IMR-90 (cell line): ENCODE measurements around the gene CDH2. TPM values are rescaled to one million over a fixed set of nuclear protein-coding genes. Genes with fewer than 3 reads are reported as not detected.
A peak's percentile ranks its signal among the peaks of the same experiment; 100 is the strongest.

Experiments
- ATAC-seq: fragments of 200-7000 bp; cut with Tn5 transposase; 2 replicates; pipeline ENCODE4 v1.9.1; 2020; ENCODE audit warnings: low read depth, mild to moderate bottlenecking, moderate library complexity
- BruUV-seq: library from RNA; stranded (reverse); fragments of 400-500 nt; replicated peaks from 2 replicates; lab custom pipeline; 2021; lab: Mats Ljungman, UMichigan
- CTCF ChIA-PET: fragments of 300-600 bp; formaldehyde crosslinking; extraction: SDS; loops from one replicate; lab custom pipeline; 2021; ENCODE audit warnings: antibody characterized with exemption; lab: Yijun Ruan, JAX
- POLR2A ChIA-PET: fragments of 300-600 bp; sonication (Branson Sonifier 250); formaldehyde crosslinking; loops from one replicate; lab custom pipeline; 2022; ENCODE audit warnings: antibody characterized with exemption; ENCODE audit not compliant: unreplicated experiment; lab: Charles Lee
- DNase-seq: peaks from one replicate; pipeline ENCODE4 v3.0.0; 2013
- H2AFZ ChIP-seq: replicated peaks from 2 replicates; pipeline ENCODE3; 2013; ENCODE audit warnings: low read length, mild to moderate bottlenecking; ENCODE audit not compliant: poor library complexity
- H2AK5ac ChIP-seq: 2 replicates; pipeline ENCODE4 v1.6.1; 2013; ENCODE audit warnings: low read depth, low read length, inconsistent platforms
- H2AK9ac ChIP-seq: replicated peaks from 2 replicates; pipeline ENCODE3; 2013; ENCODE audit warnings: mild to moderate bottlenecking, low read depth, low read length, moderate library complexity; ENCODE audit not compliant: poor library complexity
- H2BK120ac ChIP-seq: 2 replicates; pipeline ENCODE4 v1.6.1; 2013; ENCODE audit warnings: low read depth, low read length, inconsistent platforms
- H2BK15ac ChIP-seq: 3 replicates; pipeline ENCODE4 v1.6.1; 2013; ENCODE audit warnings: low read depth, low read length, inconsistent platforms
- H2BK20ac ChIP-seq: 2 replicates; pipeline ENCODE4 v1.6.1; 2013; ENCODE audit warnings: low read depth, mild to moderate bottlenecking, inconsistent platforms, low read length, moderate library complexity
- H2BK5ac ChIP-seq: 2 replicates; pipeline ENCODE4 v1.6.1; 2013; ENCODE audit warnings: mild to moderate bottlenecking, low read depth, low read length, inconsistent platforms; ENCODE audit not compliant: poor library complexity, severe bottlenecking
- H3K14ac ChIP-seq: replicated peaks from 2 replicates; pipeline ENCODE4 v1.6.1; 2013; ENCODE audit warnings: low read depth, low read length, inconsistent platforms
- H3K18ac ChIP-seq: 2 replicates; pipeline ENCODE4 v1.6.1; 2013; ENCODE audit warnings: low read depth, low read length, control low read depth
- H3K23ac ChIP-seq: 2 replicates; pipeline ENCODE4 v1.6.1; 2013; ENCODE audit warnings: low read depth, low read length, inconsistent platforms
- H3K27ac ChIP-seq: 2 replicates; pipeline ENCODE4 v1.5.1; 2013; ENCODE audit warnings: mild to moderate bottlenecking, control low read depth, low read length; ENCODE audit not compliant: insufficient read depth
- H3K27me3 ChIP-seq: 2 replicates; pipeline ENCODE4 v1.6.1; 2013; ENCODE audit warnings: low read length; ENCODE audit not compliant: control insufficient read depth, insufficient read depth
- H3K36me3 ChIP-seq: 2 replicates; pipeline ENCODE4 v1.6.1; 2013; ENCODE audit warnings: low read length, mixed read lengths; ENCODE audit not compliant: control insufficient read depth, insufficient read depth
- H3K4ac ChIP-seq: 2 replicates; pipeline ENCODE4 v1.6.1; 2013; ENCODE audit warnings: low read depth, low read length, inconsistent platforms
- H3K4me1 ChIP-seq: 2 replicates; pipeline ENCODE4 v1.6.1; 2013; ENCODE audit warnings: low read length, mixed read lengths; ENCODE audit not compliant: control insufficient read depth, insufficient read depth
- H3K4me2 ChIP-seq: 2 replicates; pipeline ENCODE4 v1.6.1; 2013; ENCODE audit warnings: low read depth, mild to moderate bottlenecking, control low read depth, low read length, moderate library complexity
- H3K4me3 ChIP-seq: 2 replicates; pipeline ENCODE4 v1.5.1; 2013; ENCODE audit warnings: low read depth, mild to moderate bottlenecking, control low read depth, low read length, moderate library complexity; ENCODE audit not compliant: insufficient read depth
- H3K56ac ChIP-seq: 2 replicates; pipeline ENCODE4 v1.6.1; 2013; ENCODE audit warnings: low read length, inconsistent platforms; ENCODE audit not compliant: insufficient read depth; ENCODE audit errors: extremely low read depth
- H3K79me1 ChIP-seq, 2 experiments: 2 replicates each; pipeline ENCODE4 v1.6.1; 2013; ENCODE audit warnings: low read length in 2 of 2, inconsistent platforms in 1 of 2, low read depth in 1 of 2
- H3K9ac ChIP-seq: 2 replicates; pipeline ENCODE4 v1.6.1; 2013; ENCODE audit warnings: low read depth, low read length, control low read depth
- H3K9me1 ChIP-seq: 2 replicates; pipeline ENCODE4 v1.6.1; 2013; ENCODE audit warnings: low read length, inconsistent platforms; ENCODE audit not compliant: insufficient read depth
- H3K9me3 ChIP-seq: 2 replicates; pipeline ENCODE4 v1.6.1; 2013; ENCODE audit warnings: low read length; ENCODE audit not compliant: control insufficient read depth, insufficient read depth
- H4K20me1 ChIP-seq: 2 replicates; pipeline ENCODE4 v1.6.1; 2013; ENCODE audit warnings: low read length, inconsistent platforms; ENCODE audit not compliant: insufficient read depth
- H4K5ac ChIP-seq: 2 replicates; pipeline ENCODE4 v1.6.1; 2013; ENCODE audit warnings: mild to moderate bottlenecking, low read depth, low read length, control low read depth
- H4K8ac ChIP-seq, 2 experiments: 2 replicates each; pipeline ENCODE4 v1.6.1; 2013; ENCODE audit warnings: low read depth in 2 of 2, low read length in 2 of 2, control low read depth in 1 of 2, inconsistent platforms in 1 of 2
- H4K91ac ChIP-seq: 2 replicates; pipeline ENCODE4 v1.6.1; 2013; ENCODE audit warnings: low read depth, low read length, inconsistent platforms; ENCODE audit not compliant: insufficient read depth
- BHLHE40 ChIP-seq: fragments of 150-350 bp; IDR thresholded peaks from 2 replicates; pipeline ENCODE4 v1.6.1; 2016; ENCODE audit warnings: mild to moderate bottlenecking, low read depth, low read length
- CTCF ChIP-seq: conservative IDR thresholded peaks from 2 replicates; pipeline ENCODE4 v1.5.1; 2012; ENCODE audit warnings: mild to moderate bottlenecking, low read depth, low read length, improper control_type of control experiment
- FOS ChIP-seq: fragments of 150-350 bp; IDR thresholded peaks from 2 replicates; pipeline ENCODE4 v1.6.1; 2016; ENCODE audit warnings: low read depth, low read length
- MAFK ChIP-seq: IDR thresholded peaks from 2 replicates; pipeline ENCODE4 v1.6.1; 2012; ENCODE audit warnings: low read depth, low read length, improper control_type of control experiment
- MAZ ChIP-seq: IDR thresholded peaks from 2 replicates; pipeline ENCODE4 v1.6.1; 2012; ENCODE audit warnings: low read depth, mild to moderate bottlenecking, low read length, improper control_type of control experiment, moderate library complexity, borderline replicate concordance
- MXI1 ChIP-seq: IDR thresholded peaks from 2 replicates; pipeline ENCODE4 v1.6.1; 2012; ENCODE audit warnings: low read depth, mild to moderate bottlenecking, low read length, moderate library complexity, borderline replicate concordance
- RAD21 ChIP-seq: IDR thresholded peaks from 2 replicates; pipeline ENCODE4 v1.6.1; 2012; ENCODE audit warnings: low read length, improper control_type of control experiment
- RCOR1 ChIP-seq: IDR thresholded peaks from 2 replicates; pipeline ENCODE4 v1.6.1; 2012; ENCODE audit warnings: mild to moderate bottlenecking, low read length, improper control_type of control experiment; ENCODE audit not compliant: insufficient replicate concordance
- SMC3 ChIP-seq: fragments of 150-350 bp; IDR thresholded peaks from 2 replicates; pipeline ENCODE4 v1.6.1; 2016; ENCODE audit warnings: low read depth, mild to moderate bottlenecking, antibody characterized with exemption, low read length, moderate library complexity
- USF2 ChIP-seq: fragments of 150-350 bp; IDR thresholded peaks from 2 replicates; pipeline ENCODE4 v1.6.1; 2017; ENCODE audit warnings: mild to moderate bottlenecking, antibody characterized with exemption, low read length, low read depth
- WGBS, 2 experiments: methylation state at CpG; one replicate each; pipeline versions ENCODE4 v1.1.5 to v1.1.7; 2013; ENCODE audit warnings: missing lambda C conversion rate in 2 of 2; ENCODE audit not compliant: insufficient read length in 1 of 2; ENCODE audit errors: extremely low coverage in 2 of 2; 5-methylcytosine and 5-hydroxymethylcytosine counted together
- dilution Hi-C: fragments of 300-500 bp; cut with HindIII; formaldehyde crosslinking; loops from one replicate; pipeline ENCODE4 v1.14.3; 2018; ENCODE audit warnings: low sequenced_read_pairs; ENCODE audit not compliant: unreplicated experiment
- in situ Hi-C: fragments of 300-500 bp; cut with MboI; formaldehyde crosslinking; loops from 3 replicates; pipeline ENCODE4 v1.14.3; 2019; ENCODE audit warnings: low sequenced_read_pairs, inconsistent platforms, mixed read lengths
- intact Hi-C: fragments of 100-400 bp; cut with micrococcal nuclease; formaldehyde crosslinking; loops from 2 replicates; pipeline ENCODE4 v1.10.0; 2022
- polyA plus RNA-seq, 3 experiments: library from polyadenylated mRNA; depleted of rRNA; stranded (reverse); fragments of >200 nt; gene quantifications; 2 replicates each; pipeline ENCODE4 v1.2.3, GENCODE V29; 2012; ENCODE audit warnings: low replicate concordance in 1 of 3
- total RNA-seq: library from RNA; depleted of rRNA; stranded (reverse); fragments of >200 nt; gene quantifications from 2 replicates; pipeline ENCODE4 v1.2.3, GENCODE V29; 2012
- TF ChIP-seq, protein P1 (sequence below): fragments of 150-350 bp; IDR thresholded peaks from 2 replicates; pipeline ENCODE4 v1.6.1; 2016; ENCODE audit warnings: low read depth, mild to moderate bottlenecking, low read length, moderate library complexity, borderline replicate concordance

Gene CDH2
- total and polyA plus RNA-seq, 2 of the 4 experiments (the other 2 are of a cell fraction): 55.6 to 111 TPM

DNA sequence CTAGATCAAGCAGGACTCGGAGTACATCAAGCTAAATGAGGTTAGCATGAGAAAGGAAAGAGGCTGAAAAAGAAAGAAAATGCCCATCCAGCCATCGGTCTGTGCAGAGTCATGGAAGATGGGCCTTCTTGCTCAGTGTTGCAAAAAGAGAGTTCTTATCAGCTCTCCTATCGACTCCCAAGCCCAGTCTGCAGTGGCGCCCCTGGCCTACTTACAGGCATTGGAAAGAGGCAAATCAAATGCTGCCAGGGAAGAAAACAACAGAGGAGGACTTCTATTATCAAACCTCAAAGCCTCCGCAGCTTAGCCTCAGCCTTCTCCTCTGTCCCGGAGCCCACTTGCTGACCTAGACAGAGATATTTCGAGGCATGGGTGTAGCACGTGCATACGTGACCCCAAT is 66.0 kb downstream of the CDH2 start (continued):
- TF ChIP-seq MAFK: no peak
- no peak for TF ChIP-seq MXI1

DNA sequence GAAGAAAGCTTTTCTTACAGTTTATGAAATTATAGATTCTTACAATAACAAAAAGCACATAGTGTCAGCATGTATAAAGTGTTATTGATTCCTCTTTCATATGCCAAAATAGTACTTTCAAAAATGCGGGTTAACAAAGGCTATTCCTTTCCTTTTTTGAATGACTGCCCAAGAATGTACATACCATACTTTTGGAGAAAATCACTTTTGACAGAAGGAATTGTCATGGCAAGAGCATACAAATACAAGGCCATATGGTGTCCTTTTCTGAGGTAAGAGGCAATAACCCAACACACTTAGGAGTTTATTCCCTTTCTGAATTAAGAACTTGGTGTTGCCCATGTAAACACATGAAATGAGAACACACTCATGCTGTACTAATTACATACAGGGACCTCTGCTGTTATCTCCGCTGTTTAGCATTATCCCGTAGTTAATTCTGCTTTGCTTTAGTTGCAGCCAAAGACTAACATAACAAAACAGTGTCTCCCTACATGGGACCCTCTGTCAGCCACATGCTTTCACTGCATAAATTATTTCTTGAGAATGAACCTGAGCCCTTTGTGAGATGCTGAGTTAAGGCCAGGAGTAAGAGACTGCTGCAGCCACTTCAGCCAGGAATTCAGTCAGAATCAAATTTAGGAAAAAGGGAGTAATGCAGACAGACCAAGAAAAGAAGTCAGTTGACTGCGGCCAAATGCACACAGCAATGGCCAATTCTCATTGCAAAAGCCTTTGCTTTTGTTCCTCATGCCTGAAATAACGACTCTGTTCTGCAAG is 67.0 kb downstream of the CDH2 start:
- H2AK9ac ChIP-seq: no peak overlapping the region
- H3K14ac ChIP-seq: peak overlapping the region; percentile 41; the same call in 1 of the 2 replicates
- dilution Hi-C loops: no loop called here
- no peaks in the 10 kb centered on the region for H3K36me3 ChIP-seq
- no peaks in the 10 kb centered on the region for H4K20me1 ChIP-seq
- H3K79me1 ChIP-seq: peaks cover 13 to 36% of the 10 kb centered on the region in 2 experiments
- H4K91ac ChIP-seq: peak overlapping the region; percentile 1; the same call in 1 of the 2 replicates
- no peak overlapping the region for H3K56ac ChIP-seq
- H3K23ac ChIP-seq: peak overlapping the region; percentile 14
- H3K4me3 ChIP-seq: no peak overlapping the region
- no peaks in the 10 kb centered on the region for H3K9me3 ChIP-seq
- ChIA-PET POLR2A (no interaction called here), CTCF (no interaction called here)
- no peak overlapping the region for H3K4me2 ChIP-seq
- peak overlapping the region; percentile 43; the same call in 1 of the 2 replicates for H4K5ac ChIP-seq
- H4K8ac ChIP-seq: peak overlapping the region in 1 of 2 experiments; percentile 26; a peak in 1 of 4 replicates
- H2BK120ac ChIP-seq: peak overlapping the region; percentile 72
- H2BK5ac ChIP-seq: no peak overlapping the region
- H2AFZ ChIP-seq: no peak overlapping the region
- peak overlapping the region; percentile 45; the same call in 1 of the 2 replicates for H2AK5ac ChIP-seq
- H3K9ac ChIP-seq: no peak overlapping the region
- DNase-seq (no peak), ATAC-seq (no peak)
- H3K27me3 ChIP-seq: no peaks in the 10 kb centered on the region
- H3K4me1 ChIP-seq: peaks cover 19% of the 10 kb centered on the region
- peaks cover 14% of the 10 kb centered on the region for H3K9me1 ChIP-seq
- H3K27ac ChIP-seq: no peak overlapping the region
- H3K18ac ChIP-seq: peak overlapping the region; percentile 45; the same call in 1 of the 2 replicates
- H2BK20ac ChIP-seq: peak overlapping the region; percentile 69; the same call in 1 of the 2 replicates
- in situ Hi-C loops: no loop called here
- no TSS peak for BruUV-seq
- WGBS, 2 experiments: no CpG with 5 or more reads among the region's 5 CpGs
- H2BK15ac ChIP-seq: peak overlapping the region; percentile 28; the same call in 1 of the 3 replicates
- intact Hi-C loops: loop anchor here (5.0 kb wide), 3 partner anchors 43 to 503 kb away; partner anchors contain the start of gene CDH2
- peak overlapping the region; percentile 55 for H3K4ac ChIP-seq
- TF ChIP-seq, protein P1, sequence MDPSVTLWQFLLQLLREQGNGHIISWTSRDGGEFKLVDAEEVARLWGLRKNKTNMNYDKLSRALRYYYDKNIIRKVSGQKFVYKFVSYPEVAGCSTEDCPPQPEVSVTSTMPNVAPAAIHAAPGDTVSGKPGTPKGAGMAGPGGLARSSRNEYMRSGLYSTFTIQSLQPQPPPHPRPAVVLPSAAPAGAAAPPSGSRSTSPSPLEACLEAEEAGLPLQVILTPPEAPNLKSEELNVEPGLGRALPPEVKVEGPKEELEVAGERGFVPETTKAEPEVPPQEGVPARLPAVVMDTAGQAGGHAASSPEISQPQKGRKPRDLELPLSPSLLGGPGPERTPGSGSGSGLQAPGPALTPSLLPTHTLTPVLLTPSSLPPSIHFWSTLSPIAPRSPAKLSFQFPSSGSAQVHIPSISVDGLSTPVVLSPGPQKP: no peak
- TF ChIP-seq RAD21 (no peak), MXI1 (no peak), CTCF (no peak), MAZ (no peak), MAFK (no peak), SMC3 (no peak), BHLHE40 (no peak), FOS (no peak), USF2 (no peak), RCOR1 (no peak)
